Endothelial cell of umbilical vein (primary cell): ENCODE data around the gene TCP11L2. TPM values are rescaled to one million over a fixed set of nuclear protein-coding genes. Genes with fewer than 3 reads are reported as not detected.

Experiments
- BruUV-seq: library from RNA; stranded (reverse); fragments of 400-500 nt; replicated peaks from 2 replicates; lab custom pipeline; 2021; lab: Mats Ljungman, UMichigan
- CTCF ChIA-PET: fragments of 300-600, 350-600 bp; sonication (Branson Sonifier 250); formaldehyde crosslinking; loops from one replicate; lab custom pipeline; 2021; ENCODE audit warnings: antibody characterized with exemption, inconsistent platforms; lab: Charles Lee
- POLR2A ChIA-PET: fragments of 300-600, 350-600 bp; sonication (Branson Sonifier 250); formaldehyde crosslinking; loops from one replicate; lab custom pipeline; 2021; ENCODE audit warnings: antibody characterized with exemption, inconsistent platforms; lab: Charles Lee
- DNase-seq: peaks from one replicate; pipeline ENCODE4 v3.0.0-alpha.2; 2011; ENCODE audit warnings: low read depth, low spot score
- FAIRE-seq: peaks from 2 replicates; lab custom pipeline; 2011; peaks lifted over from hg19 to GRCh38; lab: Jason Lieb, UNC
- H2AFZ ChIP-seq: 2 replicates; pipeline ENCODE4 v1.6.0; 2012; ENCODE audit warnings: low read depth, low read length, control low read depth, inconsistent platforms
- H3K27ac ChIP-seq: 2 replicates; pipeline ENCODE4 v1.5.1; 2011; ENCODE audit warnings: low read depth, mild to moderate bottlenecking, control low read depth, low read length, moderate library complexity; ENCODE audit not compliant: insufficient read depth
- H3K27me3 ChIP-seq, 2 experiments: 2 replicates each; pipeline versions ENCODE4 v1.6.0 to v1.6.1; 2011; ENCODE audit warnings: low read length in 2 of 2, mixed read lengths in 1 of 2; ENCODE audit not compliant: control insufficient read depth in 2 of 2, insufficient read depth in 2 of 2
- H3K36me3 ChIP-seq, 2 experiments: 2 replicates in 1 of 2; 3 replicates in 1 of 2; pipeline ENCODE4 v1.5.1; 2011; ENCODE audit warnings: low read length in 2 of 2, mild to moderate bottlenecking in 1 of 2, moderate library complexity in 1 of 2; ENCODE audit not compliant: control insufficient read depth in 2 of 2, insufficient read depth in 2 of 2; ENCODE audit errors: extremely low read depth in 1 of 2
- H3K4me1 ChIP-seq: 3 replicates; pipeline ENCODE4 v1.5.1; 2011; ENCODE audit warnings: mild to moderate bottlenecking, low read length; ENCODE audit not compliant: control insufficient read depth, insufficient read depth; ENCODE audit errors: extremely low read depth
- H3K4me2 ChIP-seq: 2 replicates; pipeline ENCODE4 v1.6.1; 2011; ENCODE audit warnings: low read length, control low read depth, mixed read lengths; ENCODE audit not compliant: insufficient read depth
- H3K4me3 ChIP-seq, 3 experiments: fragments of 200-600 bp in 1 of 3; sonication (generic), shearing (Covaris generic) in 1 of 3; replicated peaks in 1 of 3; 2 replicates each; pipeline ENCODE4 v1.5.1; 2011 to 2016; ENCODE audit warnings: control low read depth in 3 of 3, low read length in 3 of 3, mild to moderate bottlenecking in 2 of 3, inconsistent platforms in 1 of 3, low read depth in 1 of 3, moderate library complexity in 1 of 3; ENCODE audit not compliant: insufficient read depth in 1 of 3
- H3K79me2 ChIP-seq: 2 replicates; pipeline ENCODE4 v1.6.0; 2012; ENCODE audit warnings: low read length, inconsistent platforms; ENCODE audit not compliant: control insufficient read depth, insufficient read depth
- H3K9ac ChIP-seq: replicated peaks from 2 replicates; pipeline ENCODE3; 2011; ENCODE audit warnings: low read length, control low read depth; ENCODE audit not compliant: insufficient read depth; ENCODE audit errors: extremely low read depth
- H3K9me1 ChIP-seq: replicated peaks from 3 replicates; pipeline ENCODE4 v1.6.0; 2011; ENCODE audit warnings: mild to moderate bottlenecking, low read length; ENCODE audit not compliant: control insufficient read depth, insufficient read depth; ENCODE audit errors: extremely low read depth
- H3K9me3 ChIP-seq: replicated peaks from 2 replicates; pipeline ENCODE4 v1.5.1; 2012; ENCODE audit warnings: low read length, inconsistent platforms; ENCODE audit not compliant: control insufficient read depth, insufficient read depth
- H4K20me1 ChIP-seq: replicated peaks from 2 replicates; pipeline ENCODE3; 2011; ENCODE audit warnings: mild to moderate bottlenecking, low read length; ENCODE audit not compliant: control insufficient read depth, insufficient read depth; ENCODE audit errors: extremely low read depth
- CTCF ChIP-seq, 2 donors: IDR thresholded peaks; 1 replicate in 1 of 2; 2 replicates in 1 of 2; pipeline ENCODE4 v1.5.1; 2011; ENCODE audit warnings: low read length in 2 of 2, mild to moderate bottlenecking in 2 of 2, moderate library complexity in 2 of 2, control low read depth in 1 of 2, inconsistent platforms in 1 of 2, low read depth in 1 of 2; ENCODE audit not compliant: insufficient read depth in 1 of 2; ENCODE audit errors: extremely low read depth in 1 of 2
- EZH2 ChIP-seq: IDR thresholded peaks from 2 replicates; pipeline ENCODE4 v1.6.1; 2012; ENCODE audit warnings: borderline replicate concordance, low read depth, mild to moderate bottlenecking, moderate library complexity, low read length, inconsistent platforms; ENCODE audit not compliant: severe bottlenecking
- FOS ChIP-seq: IDR thresholded peaks from 2 replicates; pipeline ENCODE4 v1.6.1; 2011; ENCODE audit warnings: mild to moderate bottlenecking, low read length, moderate library complexity, borderline replicate concordance; ENCODE audit not compliant: insufficient read depth
- GATA2 ChIP-seq: IDR thresholded peaks from 2 replicates; pipeline ENCODE4 v1.7.0; 2011; ENCODE audit warnings: low read depth, mild to moderate bottlenecking, moderate library complexity, mixed read lengths, low read length; ENCODE audit not compliant: insufficient read length, insufficient read depth
- JUN ChIP-seq: IDR thresholded peaks from 2 replicates; pipeline ENCODE4 v1.6.1; 2011; ENCODE audit warnings: borderline replicate concordance, low read depth; ENCODE audit not compliant: insufficient read length, insufficient read depth
- MYC ChIP-seq: IDR thresholded peaks from one replicate; pipeline ENCODE4 v1.6.1; 2011; ENCODE audit warnings: mild to moderate bottlenecking, low read depth, low read length
- POLR2A ChIP-seq: IDR thresholded peaks from 2 replicates; pipeline ENCODE4 v1.6.1; 2012; ENCODE audit warnings: low read depth, mild to moderate bottlenecking, control low read depth, low read length
- POLR2AphosphoS5 ChIP-seq: IDR thresholded peaks from 2 replicates; pipeline ENCODE4 v1.6.1; 2012; ENCODE audit warnings: low read depth, mild to moderate bottlenecking, control low read depth, low read length, moderate library complexity; ENCODE audit not compliant: insufficient read depth
- dilution Hi-C: fragments of 300-500 bp; cut with MboI; formaldehyde crosslinking; loops from one replicate; pipeline ENCODE4 v1.15.0; 2019; ENCODE audit warnings: low sequenced_read_pairs; ENCODE audit not compliant: extremely low pct_ligation_motif_present
- intact Hi-C: fragments of 100-400 bp; cut with micrococcal nuclease; formaldehyde crosslinking; loops from one replicate; pipeline ENCODE4 v1.10.0; 2022
- polyA plus RNA-seq, 4 experiments: library from polyadenylated mRNA; depleted of rRNA in 3 of 4; stranded (reverse) in 3 of 4; unstranded in 1 of 4; fragments of >200 nt; gene quantifications; 2 replicates each; pipeline versions ENCODE4 v1.2.1 to v1.2.3, GENCODE V29; 2011 to 2012; ENCODE audit warnings: missing spikeins in 1 of 4
- total RNA-seq: library from RNA; stranded (reverse); gene quantifications from 2 replicates; pipeline ENCODE4 v1.2.3, GENCODE V29; 2021
- TF ChIP-seq, protein P1 (sequence below): IDR thresholded peaks from 2 replicates; pipeline ENCODE4 v1.6.1; 2011; ENCODE audit not compliant: insufficient read depth, insufficient read length

Gene TCP11L2
- total and polyA plus RNA-seq, 2 donors (not counting 3 experiments of a cell fraction or from before 2014, with no cell fraction given), result 6.0 to 18.7 TPM

- ChIA-PET CTCF (no interaction called here), POLR2A (no interaction called here)
- BruUV-seq, result no TSS peak
- intact Hi-C loops (no loop called here), dilution Hi-C loops (no loop called here)
- Histone ChIP-seq H4K20me1 (no peaks in the 10 kb centered on the region), H3K36me3 (no peaks in the 10 kb centered on the region), H3K9me3 (no peaks in the 10 kb centered on the region), H3K4me1 (peaks cover 6% of the 10 kb centered on the region), H3K4me2 (no peak overlapping the region), H2AFZ (no peak overlapping the region), H3K9ac (no peak overlapping the region), H3K4me3 (no peak overlapping the region), H3K27ac (no peak overlapping the region), H3K27me3 (peaks cover 2% of the 10 kb centered on the region in 2 experiments), H3K9me1 (no peaks in the 10 kb centered on the region), H3K79me2 (no peaks in the 10 kb centered on the region)
- TF ChIP-seq EZH2 (no peak), POLR2AphosphoS5 (no peak), POLR2A (no peak), FOS (no peak), GATA2 (no peak), MYC (no peak), CTCF (IDR thresholded peaks at IDR 0.05; ENCODE audit: extremely low read depth in 1 of 2, insufficient read depth in 1 of 2, low read depth in 1 of 2, low read length in 2 of 2) (no peak), JUN (no peak)
- TF ChIP-seq, protein P1, sequence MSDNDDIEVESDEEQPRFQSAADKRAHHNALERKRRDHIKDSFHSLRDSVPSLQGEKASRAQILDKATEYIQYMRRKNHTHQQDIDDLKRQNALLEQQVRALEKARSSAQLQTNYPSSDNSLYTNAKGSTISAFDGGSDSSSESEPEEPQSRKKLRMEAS, result no peak
- DNase-seq (no peak), FAIRE-seq (no peak)
Measured at GRCh38 chr12:106288101-106288493, 14.4 kb upstream of the TCP11L2 start.
